ENCODE measurements around the gene TSFM.

TSFM gene

GRCh38 chr12:57836442-57837375 lies 54.1 kb downstream of the TSFM start:
- DNase-seq = peak in 2 of 5 donors; percentile 30 to 61

DNA sequence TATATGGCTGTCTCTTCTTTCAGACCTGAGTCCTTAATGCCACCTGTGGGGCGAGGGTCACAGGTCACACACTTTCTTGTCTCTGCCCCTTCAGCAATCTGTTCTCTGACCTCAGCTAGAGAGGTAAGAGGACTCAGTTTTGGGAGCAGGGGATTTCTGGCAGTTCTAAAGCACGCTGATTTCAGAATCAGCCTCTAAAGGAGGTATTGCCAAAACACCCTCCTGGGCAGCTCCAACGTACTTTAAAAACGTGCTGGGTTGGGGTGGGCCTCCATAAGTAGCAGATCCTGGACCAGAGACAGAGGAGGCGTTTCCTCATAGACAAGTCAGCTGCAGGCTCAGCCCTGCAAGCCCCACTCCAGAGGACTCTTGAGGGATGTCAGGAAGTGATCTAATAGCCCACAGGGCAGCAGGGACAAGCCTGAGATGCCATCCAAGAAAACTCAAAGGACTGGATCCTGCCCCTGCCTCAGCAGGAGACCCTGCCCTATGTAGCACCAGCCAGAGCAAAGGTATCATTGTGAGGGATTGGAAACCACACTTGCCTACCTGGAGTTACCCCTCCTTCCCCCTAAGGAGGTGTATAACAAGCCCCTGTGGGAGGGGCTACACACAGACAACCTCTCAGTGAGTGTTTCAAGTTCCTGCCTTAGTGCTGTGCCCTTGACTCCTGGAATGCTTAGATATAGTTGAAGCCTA lies 55.4 kb downstream of the TSFM start:
- no peak for DNase-seq

- peak in 2 of 5 donors; percentile 26 to 72 for DNase-seq
Measured at GRCh38 chr12:57838594-57839302, 56.2 kb downstream of the TSFM start.

- no peak for DNase-seq
Measured at GRCh38 chr12:57839996-57840395, 57.4 kb downstream of the TSFM start.

DNA sequence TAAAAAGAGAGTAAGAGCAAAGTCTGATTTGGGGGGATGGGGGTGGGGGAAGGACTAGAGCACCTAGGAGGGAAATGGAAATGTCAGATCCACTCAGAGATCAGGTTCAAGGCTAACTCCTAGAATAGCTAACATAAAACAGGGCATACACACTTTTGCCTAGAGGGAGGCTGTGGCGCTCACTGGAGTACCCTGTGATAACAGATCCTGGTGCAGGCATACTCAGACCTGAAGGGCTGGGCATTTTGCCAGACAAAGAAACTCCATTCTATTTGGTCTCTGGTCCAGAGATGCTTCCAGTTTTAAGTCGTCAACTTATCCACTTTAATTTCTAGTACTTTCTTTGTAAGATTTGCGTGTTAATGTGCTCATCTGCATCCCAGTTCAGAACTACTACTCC lies 58.1 kb downstream of the TSFM start:
- DNase-seq = no peak

- no peak for DNase-seq
Measured at GRCh38 chr12:57841445-57841844, 58.9 kb downstream of the TSFM start.

DNA sequence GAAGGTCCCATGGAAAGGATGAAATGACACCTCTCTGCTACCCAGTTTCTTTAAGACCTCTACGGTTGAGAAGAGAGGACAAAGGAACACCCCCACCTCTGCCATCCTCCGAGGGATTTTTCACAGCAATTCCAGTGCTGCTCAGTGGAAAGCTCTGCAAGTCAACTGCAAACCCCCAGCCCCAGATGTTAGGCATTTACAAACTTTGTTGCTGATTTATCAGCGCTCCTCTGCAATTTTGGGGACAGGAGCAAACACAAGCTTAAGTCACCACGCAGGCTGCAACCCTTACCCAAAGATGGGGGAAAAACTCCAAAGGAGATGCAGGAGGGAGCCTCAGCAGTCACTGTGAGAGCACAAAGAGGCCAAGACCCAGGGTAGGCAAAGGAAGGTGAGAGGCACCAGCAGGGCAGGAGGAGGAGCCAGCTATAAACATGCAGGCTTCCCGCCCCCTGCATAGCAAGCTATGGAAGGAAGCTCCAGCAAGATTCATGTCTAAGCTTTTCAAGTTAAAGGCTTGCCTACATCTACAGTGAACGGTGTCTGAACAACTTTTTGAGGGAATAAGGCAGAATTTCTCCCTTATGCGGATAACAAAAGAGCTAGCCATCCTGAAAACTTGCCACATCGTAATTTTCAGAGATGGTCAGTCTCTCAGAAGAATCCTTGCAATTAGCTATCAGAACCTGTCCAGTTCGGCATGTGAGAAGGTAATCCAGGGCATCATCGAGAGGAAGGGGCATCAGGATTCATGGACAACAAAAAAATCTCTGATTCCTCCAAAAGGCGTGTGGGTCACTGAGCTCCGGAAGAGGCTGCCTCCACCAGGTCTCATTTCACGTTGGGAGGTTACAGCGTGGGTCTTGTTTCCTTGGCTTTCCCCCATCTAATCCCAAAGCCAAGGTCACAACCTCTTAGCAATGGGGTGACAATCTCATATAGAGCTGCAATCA lies 60.0 kb downstream of the TSFM start:
- DNase-seq = peak in 1 of 5 donors; percentile 30

- DNase-seq = no peak
Measured at GRCh38 chr12:57844709-57845477, 62.3 kb downstream of the TSFM start.

DNA sequence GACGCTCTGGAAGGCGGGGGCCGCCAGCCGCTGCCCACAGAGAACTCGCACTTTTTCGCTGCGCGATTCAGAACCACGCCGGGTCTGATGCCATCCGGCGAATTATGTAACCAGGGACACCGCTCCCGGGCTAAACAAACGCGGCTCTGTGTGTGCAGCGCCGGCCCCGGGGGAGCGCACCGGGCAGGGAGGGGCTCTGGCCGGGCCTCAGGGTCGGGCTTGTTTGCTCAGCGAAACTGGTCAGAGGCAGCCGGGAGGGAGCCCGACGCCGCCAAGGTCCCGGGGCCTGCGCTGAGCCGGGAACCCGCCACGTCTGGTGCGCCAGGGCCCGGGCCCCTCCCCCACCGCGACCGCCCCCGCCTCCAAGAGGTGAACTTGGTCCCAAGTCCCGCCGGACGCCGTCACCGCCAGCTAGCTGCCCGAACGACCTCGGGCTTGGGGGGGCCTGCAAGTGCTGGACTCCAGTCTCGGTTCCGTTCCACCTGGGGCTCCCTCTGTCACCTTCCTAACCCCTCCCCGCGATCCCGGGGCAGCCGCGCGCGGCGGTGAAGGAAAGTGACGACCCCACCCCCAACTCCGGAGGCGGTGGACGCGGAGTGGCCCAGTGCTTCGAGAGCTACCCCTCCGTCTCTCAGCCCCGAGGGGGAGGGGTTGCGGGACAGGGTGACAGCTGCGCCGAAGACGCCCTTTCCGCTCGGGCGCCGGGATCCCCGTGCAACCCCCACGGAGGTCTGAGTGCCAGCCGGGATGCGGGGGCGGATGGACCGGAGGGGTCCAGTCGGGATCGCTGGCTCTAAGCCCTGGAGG lies 63.1 kb downstream of the TSFM start:
- peak; percentile 26 to 54 (median 40) for DNase-seq

- no peak for DNase-seq
Measured at GRCh38 chr12:57846285-57846576, 63.6 kb downstream of the TSFM start.

- peak; percentile 82 to 91 (median 84) for DNase-seq
Measured at GRCh38 chr12:57846577-57847319, 64.2 kb downstream of the TSFM start, which contains the start of gene CTDSP2. Gene CTDSP2, minus strand, starts transcription at chr12:57846729. Its CDS starts 294 bp downstream, at chr12:57846435.
